Measurements from ENCODE around the gene SNAPC2.

GRCh38 chr19:7934766-7935165 is 14.6 kb downstream of the SNAPC2 start:
- TF ChIP-seq CTCF (IDR thresholded peaks at IDR 0.05) (no peak), POLR2AphosphoS5 (IDR thresholded peaks at IDR 0.05) (no peak), POLR2A (IDR thresholded peaks at IDR 0.05) (no peak), EP300 (IDR thresholded peaks at IDR 0.05) (no peak)

Measured in gastroesophageal sphincter (tissue), 3 donors.